GM12878 (cell line): ENCODE data around the gene TRPV5. TPM values are rescaled to one million over a fixed set of nuclear protein-coding genes. Genes with fewer than 3 reads are reported as not detected.

Experiments
- ATAC-seq: fragments of 200-7000 bp; cut with Tn5 transposase; 3 replicates; pipeline ENCODE4 v1.9.1; 2020; ENCODE audit warnings: mild to moderate bottlenecking, moderate library complexity
- BruUV-seq: library from RNA; stranded (reverse); fragments of 400-500 nt; replicated peaks from 2 replicates; lab custom pipeline; 2021; lab: Mats Ljungman, UMichigan
- CTCF ChIA-PET: fragments of 300-600 bp; sonication (Branson Sonifier 250); formaldehyde crosslinking; extraction: SDS; loops from one replicate; lab custom pipeline; 2021; ENCODE audit warnings: inconsistent platforms; lab: Yijun Ruan, JAX
- POLR2A ChIA-PET: fragments of 350-600 bp; formaldehyde crosslinking; extraction: SDS; loops from one replicate; lab custom pipeline; 2021; ENCODE audit warnings: inconsistent platforms; lab: Charles Lee
- RAD21 ChIA-PET: fragments of 300-600 bp; sonication (Branson Sonifier 250); formaldehyde crosslinking; loops from one replicate; lab custom pipeline; 2023; ENCODE audit warnings: antibody characterized with exemption; ENCODE audit not compliant: unreplicated experiment; lab: Charles Lee
- SMC1A ChIA-PET: fragments of 300-600 bp; sonication (Branson Sonifier 250); formaldehyde crosslinking; loops from one replicate; lab custom pipeline; 2023; ENCODE audit not compliant: unreplicated experiment, uncharacterized antibody; lab: Charles Lee
- DNase-seq: peaks from one replicate; pipeline ENCODE4 v3.0.0-alpha.2; 2011; ENCODE audit warnings: low read depth, low spot score
- FAIRE-seq: peaks from 3 replicates; lab custom pipeline; 2011; peaks lifted over from hg19 to GRCh38; lab: Jason Lieb, UNC
- H2AFZ ChIP-seq: 2 replicates; pipeline ENCODE4 v1.6.0; 2011; ENCODE audit warnings: low read depth, low read length, control low read depth; ENCODE audit not compliant: control insufficient read depth
- H3K27ac ChIP-seq: 2 replicates; pipeline ENCODE4 v1.5.1; 2011; ENCODE audit warnings: control low read depth; ENCODE audit not compliant: control insufficient read depth, insufficient read depth
- H3K27me3 ChIP-seq, 2 experiments: replicated peaks in 1 of 2; 2 replicates each; pipeline versions ENCODE4 v1.6.0 to v1.6.1; 2011; ENCODE audit warnings: low read length in 1 of 2; ENCODE audit not compliant: control insufficient read depth in 2 of 2, insufficient read depth in 2 of 2
- H3K36me3 ChIP-seq, 2 experiments: 2 replicates each; pipeline ENCODE4 v1.5.1; 2011; ENCODE audit warnings: low read length in 1 of 2; ENCODE audit not compliant: control insufficient read depth in 2 of 2, insufficient read depth in 2 of 2
- H3K4me1 ChIP-seq: 2 replicates; pipeline ENCODE4 v1.6.1; 2011; ENCODE audit warnings: mild to moderate bottlenecking, low read length, moderate library complexity, mixed read lengths; ENCODE audit not compliant: control insufficient read depth, insufficient read depth
- H3K4me2 ChIP-seq: 2 replicates; pipeline ENCODE4 v1.6.0; 2011; ENCODE audit warnings: control low read depth; ENCODE audit not compliant: control insufficient read depth, insufficient read depth
- H3K4me3 ChIP-seq: fragments of 200-600 bp; sonication (generic); 2 replicates; pipeline ENCODE4 v1.5.1; 2016
- H3K79me2 ChIP-seq: 2 replicates; pipeline ENCODE4 v1.6.0; 2011; ENCODE audit warnings: low read length; ENCODE audit not compliant: control insufficient read depth, insufficient read depth
- H3K9ac ChIP-seq: 2 replicates; pipeline ENCODE4 v1.8.0; 2011; ENCODE audit warnings: low read length, control low read depth, mixed read lengths; ENCODE audit not compliant: control insufficient read depth, insufficient read depth
- H3K9me3 ChIP-seq: replicated peaks from 3 replicates; pipeline ENCODE4 v1.5.1; 2011; ENCODE audit warnings: mild to moderate bottlenecking, low read length; ENCODE audit not compliant: control insufficient read depth, insufficient read depth
- H4K20me1 ChIP-seq: 2 replicates; pipeline ENCODE4 v1.6.0; 2011; ENCODE audit not compliant: control insufficient read depth, insufficient read depth
- CBX5 ChIP-seq: sonication (generic); IDR thresholded peaks from 2 replicates; pipeline ENCODE4 v1.6.1; 2016; ENCODE audit warnings: low read depth, moderate library complexity, mild to moderate bottlenecking, inconsistent platforms
- CHD1 ChIP-seq: IDR thresholded peaks from 2 replicates; pipeline ENCODE4 v1.6.1; 2012; ENCODE audit warnings: low read depth, low read length, improper control_type of control experiment
- CREB1 ChIP-seq: IDR thresholded peaks from 2 replicates; pipeline ENCODE4 v1.6.1; 2012; ENCODE audit warnings: low read depth, mild to moderate bottlenecking, inconsistent platforms
- E2F4 ChIP-seq: IDR thresholded peaks from 2 replicates; pipeline ENCODE4 v1.6.1; 2012; ENCODE audit warnings: low read depth, low read length, improper control_type of control experiment
- EGR1 ChIP-seq, 2 experiments: IDR thresholded peaks; 1 replicate in 1 of 2; 2 replicates in 1 of 2; pipeline ENCODE4 v1.6.1; 2011 to 2012; ENCODE audit warnings: low read depth in 2 of 2, low read length in 2 of 2, borderline replicate concordance in 1 of 2, mild to moderate bottlenecking in 1 of 2, moderate library complexity in 1 of 2
- NKRF ChIP-seq: fragments of 450-650 bp; conservative IDR thresholded peaks from 2 replicates; pipeline ENCODE4 v1.6.1; 2017; ENCODE audit warnings: mild to moderate bottlenecking, moderate library complexity
- NR2C2 ChIP-seq: IDR thresholded peaks from 2 replicates; pipeline ENCODE4 v1.6.1; 2011; ENCODE audit warnings: borderline replicate concordance, low read depth; ENCODE audit not compliant: control insufficient read depth, insufficient read length
- POLR2A ChIP-seq: IDR thresholded peaks from 2 replicates; pipeline ENCODE4 v1.6.1; 2011; ENCODE audit warnings: low read depth, mild to moderate bottlenecking, low read length
- PRDM15 ChIP-seq: fragments of 450-650 bp; formaldehyde crosslinking; IDR thresholded peaks from 2 replicates; pipeline ENCODE4 v1.4.0; 2020; ENCODE audit warnings: mild to moderate bottlenecking, moderate library complexity
- SMAD1 ChIP-seq: fragments of 450-650 bp; IDR thresholded peaks from 2 replicates; pipeline ENCODE4 v1.6.1; 2018; ENCODE audit warnings: mild to moderate bottlenecking, low read depth; ENCODE audit not compliant: partially characterized antibody
- SPI1 ChIP-seq: IDR thresholded peaks from 2 replicates; pipeline ENCODE4 v1.6.1; 2011; ENCODE audit warnings: low read depth, mild to moderate bottlenecking, low read length, moderate library complexity, borderline replicate concordance; ENCODE audit not compliant: insufficient read depth
- SREBF2 ChIP-seq: IDR thresholded peaks from 2 replicates; pipeline ENCODE4 v1.6.1; 2012; ENCODE audit warnings: mild to moderate bottlenecking, low read length
- WGBS: methylation state at CpG from one replicate; pipeline ENCODE4 v1.1.6; 2016; ENCODE audit warnings: low lambda C conversion rate; ENCODE audit not compliant: insufficient replicate concordance, insufficient coverage; ENCODE audit errors: missing lambda C conversion rate; 5-methylcytosine and 5-hydroxymethylcytosine counted together
- in situ Hi-C: fragments of 300-500 bp; cut with MboI; formaldehyde crosslinking; loops from 9 replicates; pipeline ENCODE4 v1.14.3; 2018; ENCODE audit warnings: mixed read lengths
- intact Hi-C: fragments of 100-400 bp; cut with micrococcal nuclease; formaldehyde crosslinking; loops from one replicate; pipeline ENCODE4 v1.14.2; 2022; ENCODE audit not compliant: unreplicated experiment
- polyA plus RNA-seq, 11 experiments: library from polyadenylated mRNA; depleted of rRNA in 4 of 11; unstranded in 6 of 11; stranded (reverse) in 5 of 11; fragments of >200 nt; fragmentation: Nextera tagmentation in 4 of 11; fragmentation: Illumina TruSeq in 1 of 11; extraction: Ambion mirVana in 4 of 11; extraction: Trizol in 1 of 11; gene quantifications; 1 replicate in 1 of 11; 2 replicates in 10 of 11; pipeline versions ENCODE4 v1.2.1 to v1.2.3, GENCODE V29; 2011 to 2016; ENCODE audit warnings: inconsistent platforms in 2 of 11, missing spikeins in 2 of 11, low read depth in 1 of 11
- total RNA-seq, 4 experiments: library from RNA; depleted of rRNA in 3 of 4; stranded (reverse); fragments of >200 nt in 3 of 4; fragmentation: Illumina TruSeq in 1 of 4; extraction: Trizol in 1 of 4; gene quantifications; 2 replicates each; pipeline versions ENCODE4 v1.2.1 to v1.2.3, GENCODE V29; 2013 to 2021
- TF ChIP-seq, protein P1 (sequence below): fragments of 450-650 bp; IDR thresholded peaks from 2 replicates; pipeline ENCODE4 v1.6.1; 2017; ENCODE audit warnings: mild to moderate bottlenecking, moderate library complexity

The TRPV5 gene
- total and polyA plus RNA-seq, 10 of the 15 experiments (the other 5 are each of a cell fraction or from before 2014, with no cell fraction given), result not detected

- DNase-seq (no peak), ATAC-seq (no peak), FAIRE-seq (no peak)
- Histone ChIP-seq H4K20me1 (no peaks in the 10 kb centered on the region), H3K4me3 (no peak overlapping the region), H3K79me2 (no peaks in the 10 kb centered on the region), H3K27me3 (no peaks in the 10 kb centered on the region; a peak in 2 of 4 replicates), H3K9ac (no peak overlapping the region), H2AFZ (no peak overlapping the region), H3K9me3 (no peaks in the 10 kb centered on the region), H3K36me3 (no peaks in the 10 kb centered on the region), H3K4me1 (no peaks in the 10 kb centered on the region), H3K27ac (no peak overlapping the region), H3K4me2 (no peak overlapping the region)
- ChIA-PET POLR2A (no interaction called here), CTCF (interaction anchor here (1.3 kb wide), 1 partner anchor 52 kb away, joined by 4 read pairs; no protein-coding TSS in a partner anchor), SMC1A (no interaction called here), RAD21 (no interaction called here)
- WGBS, result 46% methylated on average over 7 of the region's 7 CpGs
- no TSS peak for BruUV-seq
- in situ Hi-C loops, result no loop called here
- TF ChIP-seq NR2C2 (no peak), E2F4 (no peak), EGR1 (IDR thresholded peaks at IDR 0.05; ENCODE audit: borderline replicate concordance in 1 of 2, low read depth in 2 of 2, low read length in 2 of 2) (no peak), CREB1 (no peak), POLR2A (no peak), NKRF (no peak), SPI1 (no peak), PRDM15 (CRISPR knock-in tag) (no peak), SREBF2 (no peak), CBX5 (no peak), CHD1 (no peak), SMAD1 (no peak)
- TF ChIP-seq, protein P1, sequence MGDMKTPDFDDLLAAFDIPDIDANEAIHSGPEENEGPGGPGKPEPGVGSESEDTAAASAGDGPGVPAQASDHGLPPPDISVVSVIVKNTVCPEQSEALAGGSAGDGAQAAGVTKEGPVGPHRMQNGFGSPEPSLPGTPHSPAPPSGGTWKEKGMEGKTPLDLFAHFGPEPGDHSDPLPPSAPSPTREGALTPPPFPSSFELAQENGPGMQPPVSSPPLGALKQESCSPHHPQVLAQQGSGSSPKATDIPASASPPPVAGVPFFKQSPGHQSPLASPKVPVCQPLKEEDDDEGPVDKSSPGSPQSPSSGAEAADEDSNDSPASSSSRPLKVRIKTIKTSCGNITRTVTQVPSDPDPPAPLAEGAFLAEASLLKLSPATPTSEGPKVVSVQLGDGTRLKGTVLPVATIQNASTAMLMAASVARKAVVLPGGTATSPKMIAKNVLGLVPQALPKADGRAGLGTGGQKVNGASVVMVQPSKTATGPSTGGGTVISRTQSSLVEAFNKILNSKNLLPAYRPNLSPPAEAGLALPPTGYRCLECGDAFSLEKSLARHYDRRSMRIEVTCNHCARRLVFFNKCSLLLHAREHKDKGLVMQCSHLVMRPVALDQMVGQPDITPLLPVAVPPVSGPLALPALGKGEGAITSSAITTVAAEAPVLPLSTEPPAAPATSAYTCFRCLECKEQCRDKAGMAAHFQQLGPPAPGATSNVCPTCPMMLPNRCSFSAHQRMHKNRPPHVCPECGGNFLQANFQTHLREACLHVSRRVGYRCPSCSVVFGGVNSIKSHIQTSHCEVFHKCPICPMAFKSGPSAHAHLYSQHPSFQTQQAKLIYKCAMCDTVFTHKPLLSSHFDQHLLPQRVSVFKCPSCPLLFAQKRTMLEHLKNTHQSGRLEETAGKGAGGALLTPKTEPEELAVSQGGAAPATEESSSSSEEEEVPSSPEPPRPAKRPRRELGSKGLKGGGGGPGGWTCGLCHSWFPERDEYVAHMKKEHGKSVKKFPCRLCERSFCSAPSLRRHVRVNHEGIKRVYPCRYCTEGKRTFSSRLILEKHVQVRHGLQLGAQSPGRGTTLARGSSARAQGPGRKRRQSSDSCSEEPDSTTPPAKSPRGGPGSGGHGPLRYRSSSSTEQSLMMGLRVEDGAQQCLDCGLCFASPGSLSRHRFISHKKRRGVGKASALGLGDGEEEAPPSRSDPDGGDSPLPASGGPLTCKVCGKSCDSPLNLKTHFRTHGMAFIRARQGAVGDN, result no peak
- intact Hi-C loops, result no loop called here
Measured at GRCh38 chr7:142933092-142933475, 462 bp downstream of the TRPV5 start.
